GM19023 (cell line): ENCODE results near the gene CDK2.
"Not testable (repeated sequence)": the region's sequence is repeated elsewhere in the genome, so short reads cannot be mapped to it uniquely, and the experiment has no call there.

ENCODE experiments used
- ATAC-seq: cut with Tn5 transposase; IDR thresholded peaks from one replicate; pipeline ENCODE4 v1.9.1; 2021; ENCODE audit warnings: mild to moderate bottlenecking, moderate library complexity; ENCODE audit not compliant: unreplicated experiment

Gene CDK2

GRCh38 chr12:55966408-55967281 is at the start of gene CDK2:
Gene CDK2, plus strand, starts transcription at chr12:55966830. Its CDS starts 179 bp downstream, at chr12:55967009.
- ATAC-seq = peak; percentile 97

- not testable (repeated sequence) for ATAC-seq
Measured at GRCh38 chr12:55919032-55919431, 47.6 kb upstream of the CDK2 start.

GRCh38 chr12:55922126-55922525 is 44.5 kb upstream of the CDK2 start:
- ATAC-seq = no peak

GRCh38 chr12:55923648-55924047 is 43.0 kb upstream of the CDK2 start:
- ATAC-seq = not testable (repeated sequence)

- no peak for ATAC-seq
Measured at GRCh38 chr12:55925371-55925770, 41.3 kb upstream of the CDK2 start.

GRCh38 chr12:55925870-55926737 is 40.5 kb upstream of the CDK2 start:
- ATAC-seq = peak; percentile 3

- peak; percentile 41 for ATAC-seq
Measured at GRCh38 chr12:55926738-55927587, 39.7 kb upstream of the CDK2 start.

GRCh38 chr12:55927588-55928502 is 38.8 kb upstream of the CDK2 start, which contains the start of gene PYM1:
Gene PYM1, minus strand, starts transcription at chr12:55927894. Its CDS starts 133 bp downstream, at chr12:55927761.
- ATAC-seq = peak; percentile 30

GRCh38 chr12:55929306-55929791 is 37.3 kb upstream of the CDK2 start:
- ATAC-seq = peak; percentile 33

GRCh38 chr12:55930771-55931316 is 35.8 kb upstream of the CDK2 start, which contains the start of gene DGKA:
Gene DGKA, plus strand, starts transcription at chr12:55931162. Its CDS starts 5,342 bp downstream, at chr12:55936504.
- no peak for ATAC-seq

- no peak for ATAC-seq
Measured at GRCh38 chr12:55931317-55931779, 35.3 kb upstream of the CDK2 start.

- no peak for ATAC-seq
Measured at GRCh38 chr12:55931780-55932550, 34.7 kb upstream of the CDK2 start.

- no peak for ATAC-seq
Measured at GRCh38 chr12:55932551-55932910, 34.1 kb upstream of the CDK2 start.

- ATAC-seq = no peak
Measured at GRCh38 chr12:55933169-55933798, 33.3 kb upstream of the CDK2 start.

GRCh38 chr12:55933799-55934742 is 32.6 kb upstream of the CDK2 start:
- no peak for ATAC-seq

- no peak for ATAC-seq
Measured at GRCh38 chr12:55934773-55935172, 31.9 kb upstream of the CDK2 start.

- ATAC-seq = no peak
Measured at GRCh38 chr12:55935738-55936151, 30.9 kb upstream of the CDK2 start.
